HFFc6 (cell line): ENCODE data around the gene CD300LD. TPM values are rescaled to one million over a fixed set of nuclear protein-coding genes. Genes with fewer than 3 reads are reported as not detected.

Experiments used
- DNase-seq: peaks from one replicate; pipeline ENCODE4 v3.0.0-alpha.2; 2018
- H3K27ac Mint-ChIP-seq: 2 replicates; pipeline ENCODE4 v1.8.0; 2020; ENCODE audit warnings: mild to moderate bottlenecking, mixed read lengths
- H3K27me3 Mint-ChIP-seq: 2 replicates; pipeline ENCODE4 v1.8.0; 2021; ENCODE audit warnings: mild to moderate bottlenecking, moderate library complexity, mixed read lengths; ENCODE audit not compliant: insufficient read depth
- H3K36me3 Mint-ChIP-seq: 2 replicates; pipeline ENCODE4 v1.8.0; 2021; ENCODE audit warnings: low read depth, mixed read lengths
- H3K4me1 Mint-ChIP-seq: 2 replicates; pipeline ENCODE4 v1.8.0; 2020; ENCODE audit warnings: low read depth, mixed read lengths
- H3K4me3 Mint-ChIP-seq: 2 replicates; pipeline ENCODE4 v1.8.0; 2020; ENCODE audit warnings: mild to moderate bottlenecking, moderate library complexity, mixed read lengths
- H3K9me3 Mint-ChIP-seq: 2 replicates; pipeline ENCODE4 v1.8.0; 2020; ENCODE audit warnings: mild to moderate bottlenecking, mixed read lengths
- total RNA-seq, 6 experiments: library from RNA; stranded (reverse); fragmentation: NEBNext Ultra II Directional; extraction: Animal tissue kit (Norgen Biotek cat#: 25700); gene quantifications; 2 replicates in 1 of 6; 3 replicates in 5 of 6; pipeline ENCODE4 v1.2.3, GENCODE V29; 2021
- TF ChIP-seq, protein P1 (sequence below): fragments of 200-600 bp; sonication (generic); IDR thresholded peaks from 2 replicates; pipeline ENCODE4 v1.5.0; 2021; ENCODE audit warnings: antibody characterized with exemption, mild to moderate bottlenecking

The CD300LD gene
- total RNA-seq, 6 experiments from 2014 or later = not detected

DNA sequence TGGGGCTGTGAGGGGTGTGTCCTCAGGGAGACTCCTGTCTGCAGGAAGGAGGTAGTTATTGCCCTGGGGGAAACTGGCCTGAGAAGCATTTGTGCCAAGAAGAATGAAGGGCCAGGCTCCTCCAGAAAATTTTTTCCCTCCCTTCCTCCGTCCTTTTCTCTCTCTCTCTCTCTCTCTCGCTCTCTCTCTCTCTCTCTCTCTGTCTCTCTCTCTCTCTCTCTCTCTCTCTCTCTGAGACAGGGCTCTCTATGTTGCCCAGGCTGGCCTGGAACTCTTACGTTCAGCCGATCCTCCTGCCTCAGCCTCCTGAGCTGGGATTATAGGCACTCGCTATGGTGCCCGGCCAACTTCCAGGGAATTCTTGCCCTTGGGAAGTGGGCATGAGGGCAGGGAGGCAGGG is 20.0 kb upstream of the CD300LD start:
- TF ChIP-seq, protein P1, sequence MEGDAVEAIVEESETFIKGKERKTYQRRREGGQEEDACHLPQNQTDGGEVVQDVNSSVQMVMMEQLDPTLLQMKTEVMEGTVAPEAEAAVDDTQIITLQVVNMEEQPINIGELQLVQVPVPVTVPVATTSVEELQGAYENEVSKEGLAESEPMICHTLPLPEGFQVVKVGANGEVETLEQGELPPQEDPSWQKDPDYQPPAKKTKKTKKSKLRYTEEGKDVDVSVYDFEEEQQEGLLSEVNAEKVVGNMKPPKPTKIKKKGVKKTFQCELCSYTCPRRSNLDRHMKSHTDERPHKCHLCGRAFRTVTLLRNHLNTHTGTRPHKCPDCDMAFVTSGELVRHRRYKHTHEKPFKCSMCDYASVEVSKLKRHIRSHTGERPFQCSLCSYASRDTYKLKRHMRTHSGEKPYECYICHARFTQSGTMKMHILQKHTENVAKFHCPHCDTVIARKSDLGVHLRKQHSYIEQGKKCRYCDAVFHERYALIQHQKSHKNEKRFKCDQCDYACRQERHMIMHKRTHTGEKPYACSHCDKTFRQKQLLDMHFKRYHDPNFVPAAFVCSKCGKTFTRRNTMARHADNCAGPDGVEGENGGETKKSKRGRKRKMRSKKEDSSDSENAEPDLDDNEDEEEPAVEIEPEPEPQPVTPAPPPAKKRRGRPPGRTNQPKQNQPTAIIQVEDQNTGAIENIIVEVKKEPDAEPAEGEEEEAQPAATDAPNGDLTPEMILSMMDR = no peak
- DNase-seq = no peak
- Mint-ChIP-seq H3K27ac (no peak overlapping the region), H3K36me3 (no peaks in the 10 kb centered on the region), H3K27me3 (peaks cover 9% of the 10 kb centered on the region), H3K4me3 (no peak overlapping the region), H3K9me3 (peaks cover 39% of the 10 kb centered on the region), H3K4me1 (no peaks in the 10 kb centered on the region)

DNA sequence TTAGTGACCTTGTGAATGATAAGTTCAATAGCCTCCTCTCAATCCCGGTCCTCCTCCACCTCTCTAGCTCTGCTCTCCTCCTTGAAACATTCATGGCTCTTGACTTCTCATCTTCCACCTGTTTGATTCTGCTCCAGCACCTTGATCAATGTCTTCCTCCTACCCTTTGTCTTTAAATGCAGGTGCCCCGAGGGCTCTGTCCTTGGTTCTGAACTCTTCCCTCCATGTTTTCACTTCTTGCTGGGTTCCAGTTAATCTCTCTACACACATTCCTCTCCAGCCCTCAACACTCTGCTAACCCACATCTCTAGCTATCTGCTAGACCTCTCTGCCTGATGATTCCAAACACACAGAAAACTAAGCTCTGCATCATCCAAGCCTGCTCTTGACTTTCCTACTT is 18.0 kb upstream of the CD300LD start:
- no peak for DNase-seq
- Mint-ChIP-seq H3K9me3 (peaks cover 25% of the 10 kb centered on the region), H3K27ac (no peak overlapping the region), H3K4me3 (no peak overlapping the region), H3K4me1 (peaks cover 7% of the 10 kb centered on the region; the same call in 1 of the 2 replicates), H3K27me3 (peaks cover 4% of the 10 kb centered on the region), H3K36me3 (no peaks in the 10 kb centered on the region)
- TF ChIP-seq, protein P1 = no peak

DNA sequence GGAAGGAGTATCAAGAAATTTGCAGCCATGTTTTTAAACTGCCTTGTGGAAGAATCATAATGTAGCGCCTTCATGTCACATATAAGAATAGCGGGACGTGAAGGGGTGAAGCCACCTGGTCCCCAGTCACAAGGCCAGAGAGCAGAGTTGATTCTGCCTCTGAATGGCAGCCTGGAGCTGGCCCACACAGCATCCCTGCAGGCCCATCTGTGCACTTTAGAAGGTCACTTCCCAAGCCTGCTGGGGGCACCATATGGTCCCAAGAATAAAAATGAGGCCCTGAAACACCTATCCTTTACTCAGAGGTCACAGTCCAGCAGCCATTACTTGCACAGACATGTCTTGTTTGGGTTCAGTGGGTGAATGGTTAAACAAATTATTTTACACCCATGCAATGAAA is 16.4 kb upstream of the CD300LD start:
- Mint-ChIP-seq H3K27me3 (no peaks in the 10 kb centered on the region; the same call in 1 of the 2 replicates), H3K9me3 (peaks cover 13% of the 10 kb centered on the region), H3K4me1 (peaks cover 9% of the 10 kb centered on the region; the same call in 1 of the 2 replicates), H3K4me3 (no peak overlapping the region), H3K36me3 (no peaks in the 10 kb centered on the region), H3K27ac (no peak overlapping the region)
- no peak for DNase-seq
- TF ChIP-seq, protein P1 = no peak

DNA sequence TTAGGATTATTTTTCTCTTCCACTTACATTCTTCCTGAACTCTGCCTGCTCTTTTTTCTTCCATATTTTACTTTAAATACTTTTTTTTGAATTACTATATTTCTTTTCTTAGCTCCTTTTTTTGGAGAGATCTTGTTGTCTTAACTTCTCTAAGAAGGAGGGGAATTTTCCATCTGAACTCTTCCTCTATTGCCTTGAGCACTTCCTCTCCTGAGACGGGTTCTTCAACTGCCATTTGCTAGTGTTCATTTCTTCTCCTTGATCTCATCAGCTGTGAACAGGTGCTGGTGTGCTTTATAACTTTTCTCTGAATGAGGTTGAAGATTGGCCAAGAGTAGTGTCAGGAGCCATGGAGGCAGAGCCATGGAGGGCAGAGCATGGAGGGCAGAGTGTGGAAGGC is 15.1 kb upstream of the CD300LD start:
- H3K36me3 Mint-ChIP-seq = no peaks in the 10 kb centered on the region

DNA sequence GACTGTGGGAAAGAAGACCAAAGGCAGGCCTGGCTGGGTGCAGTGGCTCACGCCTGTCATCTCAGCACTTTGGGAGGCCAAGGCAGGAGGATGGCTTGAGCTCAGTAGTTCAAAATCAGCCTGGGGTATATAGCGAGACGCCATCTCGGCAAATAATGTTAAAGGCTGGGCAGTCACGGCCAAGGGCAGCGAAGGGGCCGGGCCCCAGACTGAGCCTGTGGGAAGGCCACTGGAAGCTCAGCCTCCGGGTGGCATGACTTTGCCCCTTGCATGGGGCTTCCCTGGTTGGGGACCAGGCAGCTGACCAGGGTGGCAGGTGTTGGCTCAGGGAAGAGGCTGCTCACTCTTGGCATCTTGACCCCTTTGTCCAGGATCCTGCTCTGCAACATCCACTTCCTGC is 14.0 kb upstream of the CD300LD start:
- peaks cover 20% of the 10 kb centered on the region for H3K9me3 Mint-ChIP-seq
- peaks cover 1% of the 10 kb centered on the region; the same call in 1 of the 2 replicates for H3K27me3 Mint-ChIP-seq

More for the DNA sequence above, 15.1 kb upstream of the CD300LD start:
- Mint-ChIP-seq H3K4me1 (peaks cover 9% of the 10 kb centered on the region; the same call in 1 of the 2 replicates), H3K9me3 (peaks cover 14% of the 10 kb centered on the region), H3K27me3 (peaks cover 1% of the 10 kb centered on the region), H3K4me3 (no peak overlapping the region), H3K27ac (no peak overlapping the region)
- TF ChIP-seq, protein P1 = no peak
- DNase-seq = no peak

More for the DNA sequence above, 14.0 kb upstream of the CD300LD start:
- DNase-seq = no peak
- H3K27ac Mint-ChIP-seq = no peak overlapping the region
- no peak overlapping the region for H3K4me3 Mint-ChIP-seq
- peaks cover 9% of the 10 kb centered on the region; the same call in 1 of the 2 replicates for H3K4me1 Mint-ChIP-seq
- no peaks in the 10 kb centered on the region for H3K36me3 Mint-ChIP-seq
- TF ChIP-seq, protein P1 = no peak
